ENCODE results near the gene PEF1.

PEF1 gene

DNA sequence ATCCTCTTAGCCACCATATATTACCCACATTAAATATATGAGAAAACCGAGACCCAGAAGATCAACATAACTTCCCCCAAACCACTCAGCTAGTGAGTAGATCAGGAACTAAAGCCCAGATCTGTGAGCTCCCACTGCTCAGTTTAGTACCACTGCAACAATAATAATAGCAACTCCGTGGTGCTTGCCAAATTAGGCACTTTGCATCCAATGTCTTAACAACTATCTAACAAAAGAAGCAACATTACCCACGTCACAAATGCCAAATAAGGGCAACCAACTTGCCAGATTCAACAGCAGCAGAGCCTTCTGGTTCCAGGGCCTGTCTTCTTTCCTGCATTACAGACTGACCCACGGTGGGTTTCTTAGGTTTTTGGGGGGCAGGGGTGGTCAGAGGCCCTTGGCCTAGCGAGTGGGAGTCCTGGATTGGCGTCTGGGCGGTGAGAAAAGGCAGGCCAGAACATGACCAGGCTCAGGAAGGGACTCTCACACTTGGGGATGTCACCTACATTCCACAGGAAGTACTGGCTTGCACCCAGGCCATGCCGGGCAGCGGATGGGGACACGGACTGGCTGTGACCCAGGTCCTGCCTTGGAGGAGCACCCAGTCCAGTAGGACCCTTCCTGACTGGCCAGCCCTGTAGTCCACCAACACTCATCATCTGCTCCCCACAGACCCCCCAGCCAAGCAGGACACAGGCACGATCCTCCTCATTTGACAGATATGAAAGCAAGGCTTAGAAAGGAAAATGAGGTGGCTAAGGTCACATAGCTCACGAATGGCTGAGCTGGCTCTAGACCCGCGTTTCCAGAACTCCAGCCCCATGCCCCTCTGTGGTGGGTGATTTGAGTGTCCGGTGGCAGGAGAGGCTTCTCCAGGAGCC lies 22.6 kb downstream of the PEF1 start:
- H3K9me3 ChIP-seq (replicated peaks in 1 of 11) = no peaks in the 10 kb centered on the region

DNA sequence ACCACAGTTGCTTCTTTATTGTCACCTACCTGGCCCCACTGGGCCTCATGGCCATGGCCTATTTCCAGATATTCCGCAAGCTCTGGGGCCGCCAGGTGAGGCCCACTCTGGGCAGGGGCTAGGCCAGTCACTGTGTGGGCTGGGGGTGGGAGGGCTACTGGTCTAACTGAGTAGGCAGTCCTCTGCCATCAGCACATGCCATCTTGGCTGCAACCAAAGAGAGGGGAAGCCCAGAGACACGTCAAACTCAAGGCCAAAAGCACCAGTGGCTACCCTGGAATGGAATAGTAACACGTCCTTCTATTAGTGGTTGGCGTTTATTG lies 23.2 kb downstream of the PEF1 start:
- Histone ChIP-seq H4K20me1 (peaks cover 0 to 10% (median 0%) of the 10 kb centered on the region in 11 experiments; a peak in 2 of 22 replicates), H3K36me3 (peaks cover 0 to 4% (median 0%) of the 10 kb centered on the region in 11 experiments; a peak in 1 of 22 replicates), H3K4me2 (no peak overlapping the region), H3K4me3 (no peak overlapping the region), H3K9ac (no peak overlapping the region), H3K4me1 (peaks cover 51 to 64% (median 59%) of the 10 kb centered on the region in 10 experiments), H3K27ac (no peak overlapping the region), H3K9me3 (replicated peaks in 1 of 11) (no peaks in the 10 kb centered on the region), H3K27me3 (peaks cover 0 to 21% (median 15%) of the 10 kb centered on the region in 11 experiments; a peak in 16 of 22 replicates)
- TF ChIP-seq Cebpa-rat (IDR thresholded peaks at IDR 0.05) = no peak

More for the DNA sequence above, 22.6 kb downstream of the PEF1 start:
- H3K36me3 ChIP-seq = peaks cover 0 to 4% (median 0%) of the 10 kb centered on the region in 11 experiments; a peak in 4 of 22 replicates
- peaks cover 0 to 14% (median 8%) of the 10 kb centered on the region in 11 experiments; a peak in 16 of 22 replicates for H3K27me3 ChIP-seq
- no peak overlapping the region for H3K9ac ChIP-seq
- peak overlapping the region in 3 of 11 experiments; percentile 6 to 27 (median 25); a peak in 3 of 22 replicates for H3K27ac ChIP-seq
- peaks cover 0 to 10% (median 0%) of the 10 kb centered on the region in 11 experiments; a peak in 2 of 22 replicates for H4K20me1 ChIP-seq
- H3K4me1 ChIP-seq = peaks cover 44 to 67% (median 63%) of the 10 kb centered on the region in 10 experiments
- no peak overlapping the region for H3K4me3 ChIP-seq
- TF ChIP-seq Cebpa-rat (IDR thresholded peaks at IDR 0.05) = no peak
- H3K4me2 ChIP-seq = no peak overlapping the region

DNA sequence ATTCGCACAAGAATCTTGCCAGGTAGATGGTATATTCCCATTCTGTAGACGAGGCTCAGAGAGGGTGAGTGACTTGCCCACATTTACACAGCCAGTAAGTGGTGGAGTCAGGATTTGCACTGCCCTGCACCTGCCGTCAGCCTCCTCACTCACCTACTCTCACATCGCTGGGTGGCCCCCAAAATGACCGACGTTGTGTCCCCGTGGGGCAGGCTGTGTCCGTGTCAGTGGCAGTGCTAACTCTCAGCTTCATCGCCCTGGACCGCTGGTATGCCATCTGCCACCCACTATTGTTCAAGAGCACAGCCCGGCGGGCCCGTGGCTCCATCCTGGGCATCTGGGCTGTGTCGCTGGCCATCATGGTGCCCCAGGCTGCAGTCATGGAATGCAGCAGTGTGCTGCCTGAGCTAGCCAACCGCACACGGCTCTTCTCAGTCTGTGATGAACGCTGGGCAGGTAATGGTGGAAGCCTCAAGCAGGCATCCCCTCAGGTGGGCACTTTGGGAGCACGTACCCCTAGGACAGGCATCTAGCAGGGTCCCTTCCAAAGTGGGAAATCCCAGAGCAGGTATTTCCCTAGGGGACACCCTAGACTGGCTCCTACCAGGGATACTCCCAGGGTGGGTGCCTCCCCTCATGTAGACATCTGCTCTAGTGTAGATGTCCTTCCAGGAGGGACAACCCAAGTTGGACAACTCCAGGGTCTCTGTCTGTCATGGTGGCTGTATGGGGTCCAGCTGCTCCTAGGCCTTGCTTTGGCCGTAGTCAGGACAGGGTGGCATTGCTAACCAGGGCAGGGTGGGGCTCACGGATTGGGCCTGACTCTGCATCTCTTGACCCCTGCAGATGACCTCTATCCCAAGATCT lies 23.8 kb downstream of the PEF1 start:
- peaks cover 0 to 10% (median 0%) of the 10 kb centered on the region in 11 experiments; a peak in 2 of 22 replicates for H4K20me1 ChIP-seq
- no peak overlapping the region for H3K9ac ChIP-seq
- no peak overlapping the region for H3K27ac ChIP-seq
- H3K9me3 ChIP-seq (replicated peaks in 1 of 11) = no peaks in the 10 kb centered on the region
- 0 out of 22 replicates have a peak, but pooled peaks cover 0 to 4% (median 0%) of the 10 kb centered on the region in 11 experiments for H3K36me3 ChIP-seq
- peaks cover 48 to 60% (median 56%) of the 10 kb centered on the region in 10 experiments for H3K4me1 ChIP-seq
- H3K4me2 ChIP-seq = peak overlapping the region in 4 of 11 experiments; percentile 97 to 99 (median 99); a peak in 4 of 22 replicates
- peaks cover 0 to 21% (median 15%) of the 10 kb centered on the region in 11 experiments; a peak in 16 of 22 replicates for H3K27me3 ChIP-seq
- H3K4me3 ChIP-seq = no peak overlapping the region
- TF ChIP-seq Cebpa-rat (IDR thresholded peaks at IDR 0.05) = no peak

DNA sequence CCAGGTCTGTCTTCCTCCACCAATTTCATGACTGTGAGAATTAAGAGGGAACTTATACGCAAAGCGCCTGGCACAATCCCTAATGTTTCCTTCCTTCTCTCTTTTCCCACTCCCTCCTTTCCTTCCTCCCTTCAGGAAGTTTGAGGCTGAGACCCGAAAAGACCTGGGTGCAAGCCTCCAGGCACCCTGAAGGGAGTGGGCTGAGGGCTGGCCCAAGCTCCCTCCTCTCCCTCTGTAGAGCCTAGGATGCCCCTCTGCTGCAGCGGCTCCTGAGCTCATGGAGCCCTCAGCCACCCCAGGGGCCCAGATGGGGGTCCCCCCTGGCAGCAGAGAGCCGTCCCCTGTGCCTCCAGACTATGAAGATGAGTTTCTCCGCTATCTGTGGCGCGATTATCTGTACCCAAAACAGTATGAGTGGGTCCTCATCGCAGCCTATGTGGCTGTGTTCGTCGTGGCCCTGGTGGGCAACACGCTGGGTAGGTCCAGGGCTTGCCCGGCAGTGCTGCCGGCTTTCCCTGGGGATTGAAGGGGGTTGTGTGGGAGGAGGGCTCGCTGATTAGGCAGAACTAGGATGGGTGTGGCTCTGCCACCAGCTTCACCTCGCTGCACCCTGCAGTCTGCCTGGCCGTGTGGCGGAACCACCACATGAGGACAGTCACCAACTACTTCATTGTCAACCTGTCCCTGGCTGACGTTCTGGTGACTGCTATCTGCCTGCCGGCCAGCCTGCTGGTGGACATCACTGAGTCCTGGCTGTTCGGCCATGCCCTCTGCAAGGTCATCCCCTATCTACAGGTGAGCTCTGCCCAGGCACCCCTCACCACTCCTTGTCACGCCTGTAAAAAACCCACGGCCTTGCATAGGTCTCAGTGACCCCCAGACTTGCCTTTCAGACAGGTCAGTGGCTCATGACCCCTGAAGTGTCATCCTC lies 25.5 kb downstream of the PEF1 start:
- Histone ChIP-seq H3K36me3 (0 out of 22 replicates have a peak, but pooled peaks cover 0 to 4% (median 0%) of the 10 kb centered on the region in 11 experiments), H3K4me3 (no peak overlapping the region), H3K4me2 (peak overlapping the region; percentile 93 to 100 (median 99)), H3K9ac (peak overlapping the region in 8 of 11 experiments; percentile 18 to 77 (median 41); a peak in 9 of 22 replicates), H3K4me1 (peaks cover 45 to 68% (median 54%) of the 10 kb centered on the region in 10 experiments), H4K20me1 (0 out of 22 replicates have a peak, but pooled peaks cover 0 to 5% (median 0%) of the 10 kb centered on the region in 11 experiments), H3K9me3 (replicated peaks in 1 of 11) (no peaks in the 10 kb centered on the region), H3K27ac (peak overlapping the region in 5 of 11 experiments; percentile 3 to 35 (median 23); a peak in 4 of 22 replicates), H3K27me3 (peaks cover 0 to 21% (median 15%) of the 10 kb centered on the region in 11 experiments; a peak in 16 of 22 replicates)
- TF ChIP-seq Cebpa-rat (IDR thresholded peaks at IDR 0.05) = no peak

DNA sequence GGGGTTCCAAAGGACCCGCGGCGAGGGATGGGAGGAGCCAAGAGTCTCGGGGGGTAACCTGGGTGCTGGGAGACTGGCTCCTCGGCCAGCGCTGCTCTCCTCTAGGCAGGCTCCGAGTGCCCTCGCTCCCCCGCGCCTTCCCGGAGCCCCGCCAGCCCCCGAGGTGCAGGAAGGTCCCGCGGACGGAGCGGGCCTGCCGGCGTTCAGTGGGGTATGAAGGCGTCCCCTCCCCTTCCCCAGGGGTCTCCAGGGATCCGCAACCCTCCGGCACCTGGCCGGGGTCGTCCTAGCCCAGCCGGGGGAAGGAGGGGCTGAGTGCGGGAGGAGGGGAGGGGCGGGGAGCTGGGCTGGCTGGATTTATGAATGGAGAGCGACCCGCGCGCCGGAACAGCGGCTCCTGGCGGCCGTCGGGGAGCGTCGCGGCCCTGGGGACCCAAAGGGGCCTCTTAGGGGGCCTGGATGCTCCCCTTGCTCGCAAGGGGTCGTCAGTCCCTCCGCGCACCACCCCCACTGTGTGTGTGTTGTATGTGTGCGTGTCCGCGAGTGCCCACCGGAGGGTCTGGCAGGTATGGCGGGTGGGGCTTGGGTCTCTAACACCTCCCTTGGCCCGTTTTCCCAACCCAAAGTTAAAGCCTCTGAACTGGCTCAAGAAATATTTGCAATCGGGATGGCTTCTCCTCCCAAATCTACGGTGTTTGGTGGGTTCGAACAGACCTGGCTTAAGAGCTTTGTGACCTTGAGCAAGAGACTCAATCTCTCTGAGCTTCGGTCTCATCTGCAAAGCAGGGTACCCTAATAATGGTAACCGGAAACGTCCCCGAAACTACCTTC lies 26.5 kb downstream of the PEF1 start:
- H4K20me1 ChIP-seq = 0 out of 22 replicates have a peak, but pooled peaks cover 0 to 5% (median 0%) of the 10 kb centered on the region in 11 experiments
- peaks cover 0 to 21% (median 15%) of the 10 kb centered on the region in 11 experiments; a peak in 16 of 22 replicates for H3K27me3 ChIP-seq
- H3K36me3 ChIP-seq = no peaks in the 10 kb centered on the region
- peak overlapping the region in 10 of 11 experiments; percentile 27 to 73 (median 54); a peak in 17 of 22 replicates for H3K27ac ChIP-seq
- H3K4me2 ChIP-seq = peak overlapping the region; percentile 93 to 100 (median 99)
- peak overlapping the region; percentile 61 to 80 (median 74) for H3K9ac ChIP-seq
- no peak for TF ChIP-seq Cebpa-rat (IDR thresholded peaks at IDR 0.05)
- peaks cover 44 to 67% (median 54%) of the 10 kb centered on the region in 10 experiments for H3K4me1 ChIP-seq
- peak overlapping the region; percentile 60 to 74 (median 66) for H3K4me3 ChIP-seq
- peaks cover 0 to 3% (median 0%) of the 10 kb centered on the region in 11 experiments; a peak in 1 of 22 replicates for H3K9me3 ChIP-seq (replicated peaks in 1 of 11)

- Histone ChIP-seq H4K20me1 (0 out of 22 replicates have a peak, but pooled peaks cover 0 to 5% (median 0%) of the 10 kb centered on the region in 11 experiments), H3K36me3 (no peaks in the 10 kb centered on the region), H3K9me3 (replicated peaks in 1 of 11) (peaks cover 0 to 3% (median 0%) of the 10 kb centered on the region in 11 experiments; a peak in 1 of 22 replicates), H3K4me1 (peaks cover 44 to 67% (median 54%) of the 10 kb centered on the region in 10 experiments), H3K27ac (peak within 1 kb of the TSS in 10 of 11 experiments; percentile 27 to 73 (median 54); a peak in 17 of 22 replicates), H3K4me2 (peak within 1 kb of the TSS; percentile 93 to 100 (median 99)), H3K27me3 (peaks cover 0 to 21% (median 15%) of the 10 kb centered on the region in 11 experiments; a peak in 16 of 22 replicates), H3K9ac (peak within 1 kb of the TSS; percentile 61 to 80 (median 74)), H3K4me3 (peak within 1 kb of the TSS; percentile 60 to 74 (median 66))
- TF ChIP-seq Cebpa-rat (IDR thresholded peaks at IDR 0.05) = no peak
Observed at GRCh38 chr1:31617218-31617915, 27.3 kb downstream of the PEF1 start, which contains the start of gene HCRTR1. Gene HCRTR1, plus strand, starts transcription at chr1:31617689. Its CDS starts 1,504 bp downstream, at chr1:31619193.
